Panc1 (cell line): ENCODE results near the gene KMT2D.

Experiments used
- CTCF ChIP-seq: fragments of 450-650 bp; IDR thresholded peaks from 2 replicates; pipeline ENCODE4 v1.5.1; 2017; ENCODE audit warnings: mild to moderate bottlenecking
- POLR2AphosphoS5 ChIP-seq: IDR thresholded peaks from 2 replicates; pipeline ENCODE4 v1.6.1; 2012; ENCODE audit warnings: mild to moderate bottlenecking, low read depth, low read length, moderate library complexity
- SIN3A ChIP-seq: IDR thresholded peaks from 2 replicates; pipeline ENCODE4 v1.6.1; 2012; ENCODE audit warnings: low read depth, mild to moderate bottlenecking, low read length, moderate library complexity, borderline replicate concordance; ENCODE audit not compliant: insufficient read depth

GRCh38 chr12:49068879-49069506 is 8.4 kb upstream of the KMT2D start:
- TF ChIP-seq CTCF (no peak), POLR2AphosphoS5 (no peak), SIN3A (no peak)
